OCI-LY1 (cell line): ENCODE data around the gene LRRC1.

Experiments used
- H2AFZ ChIP-seq: fragments of 200-600 bp; sonication (generic), shearing (Covaris generic); 2 replicates; pipeline ENCODE4 v1.6.0; 2014; ENCODE audit warnings: antibody characterized with exemption, mild to moderate bottlenecking, low read length
- H3F3A ChIP-seq: fragments of 200-600 bp; sonication (generic), shearing (Covaris generic); 2 replicates; pipeline ENCODE4 v1.6.0; 2014; ENCODE audit warnings: mild to moderate bottlenecking, antibody characterized with exemption, low read length, moderate library complexity; ENCODE audit not compliant: insufficient read depth
- H3K27ac ChIP-seq: fragments of 200-600 bp; sonication (generic); 2 replicates; pipeline ENCODE4 v1.5.1; 2014; ENCODE audit warnings: low read length, mixed run types, mild to moderate bottlenecking, low read depth; ENCODE audit not compliant: poor library complexity, severe bottlenecking
- H3K27me3 ChIP-seq: fragments of 200-600 bp; sonication (generic); 2 replicates; pipeline ENCODE4 v1.6.0; 2014; ENCODE audit warnings: antibody characterized with exemption, mild to moderate bottlenecking, low read length, moderate library complexity; ENCODE audit not compliant: insufficient read depth
- H3K36me3 ChIP-seq: fragments of 200-600 bp; sonication (generic); 2 replicates; pipeline ENCODE4 v1.6.1; 2014; ENCODE audit warnings: mild to moderate bottlenecking, antibody characterized with exemption, low read length, moderate library complexity, mixed read lengths; ENCODE audit not compliant: insufficient read depth
- H3K4me1 ChIP-seq: fragments of 200-600 bp; sonication (generic); 2 replicates; pipeline ENCODE4 v1.5.1; 2014; ENCODE audit warnings: mild to moderate bottlenecking, low read length, moderate library complexity; ENCODE audit not compliant: insufficient read depth, severe bottlenecking
- H3K4me2 ChIP-seq: fragments of 200-600 bp; sonication (generic), shearing (Covaris generic); 2 replicates; pipeline ENCODE4 v1.6.1; 2014; ENCODE audit warnings: low read length
- H3K4me3 ChIP-seq: fragments of 200-600 bp; sonication (generic); 2 replicates; pipeline ENCODE4 v1.5.1; 2014; ENCODE audit warnings: low read length, low read depth, mild to moderate bottlenecking, mixed read lengths; ENCODE audit not compliant: poor library complexity, severe bottlenecking
- H3K79me2 ChIP-seq: fragments of 200-600 bp; shearing (Covaris generic); 2 replicates; pipeline ENCODE4 v1.6.1; 2016; ENCODE audit warnings: mixed run types, low read length, mixed read lengths; ENCODE audit not compliant: insufficient read depth
- H3K9ac ChIP-seq: fragments of 200-600 bp; sonication (generic), shearing (Covaris generic); 2 replicates; pipeline ENCODE4 v1.6.1; 2014; ENCODE audit warnings: mild to moderate bottlenecking, low read length, mixed read lengths
- H3K9me2 ChIP-seq: fragments of 200-600 bp; sonication (generic), shearing (Covaris generic); 2 replicates; pipeline ENCODE4 v1.6.1; 2014; ENCODE audit warnings: low read depth, mild to moderate bottlenecking, low read length, mixed read lengths
- H3K9me3 ChIP-seq: fragments of 200-600 bp; shearing (Covaris generic); 2 replicates; pipeline ENCODE4 v1.6.1; 2014; ENCODE audit warnings: low read length, mixed read lengths
- H4K20me1 ChIP-seq: fragments of 200-600 bp; sonication (generic), shearing (Covaris generic); 2 replicates; pipeline ENCODE4 v1.6.0; 2016; ENCODE audit warnings: mild to moderate bottlenecking, low read length; ENCODE audit not compliant: insufficient read depth
- CTCF ChIP-seq: fragments of 200-600 bp; sonication (generic), shearing (Covaris generic); IDR thresholded peaks from 2 replicates; pipeline ENCODE4 v1.5.1; 2017; ENCODE audit warnings: mild to moderate bottlenecking, antibody characterized with exemption, low read length, moderate library complexity, mixed read lengths
- EZH2 ChIP-seq: fragments of 200-600 bp; sonication (generic), shearing (Covaris generic); IDR thresholded peaks from 2 replicates; pipeline ENCODE4 v1.8.0; 2017; ENCODE audit warnings: borderline replicate concordance, mixed run types, mild to moderate bottlenecking, antibody characterized with exemption, low read length, moderate library complexity, mixed read lengths

Gene LRRC1

GRCh38 chr6:53930330-53930729, 135.5 kb downstream of the LRRC1 start:
- Histone ChIP-seq H3K27me3 (no peaks in the 10 kb centered on the region), H3K4me2 (no peak overlapping the region), H3K9ac (no peak overlapping the region), H2AFZ (no peak overlapping the region), H3F3A (no peaks in the 10 kb centered on the region), H3K4me3 (no peak overlapping the region), H3K4me1 (no peaks in the 10 kb centered on the region), H4K20me1 (no peaks in the 10 kb centered on the region), H3K79me2 (no peaks in the 10 kb centered on the region), H3K9me2 (no peaks in the 10 kb centered on the region), H3K9me3 (no peaks in the 10 kb centered on the region), H3K27ac (no peak overlapping the region), H3K36me3 (no peaks in the 10 kb centered on the region)
- TF ChIP-seq CTCF (no peak), EZH2 (no peak)

GRCh38 chr6:53931086-53931485, 136.3 kb downstream of the LRRC1 start:
- H3K4me3 ChIP-seq, result no peak overlapping the region
- TF ChIP-seq EZH2, result no peak
- TF ChIP-seq CTCF, result no peak
- H3K4me2 ChIP-seq, result no peak overlapping the region
- no peak overlapping the region for H3K9ac ChIP-seq
- H3K27me3 ChIP-seq, result no peaks in the 10 kb centered on the region
- no peaks in the 10 kb centered on the region for H3F3A ChIP-seq
- H3K9me3 ChIP-seq, result no peaks in the 10 kb centered on the region
- H2AFZ ChIP-seq, result no peak overlapping the region
- no peaks in the 10 kb centered on the region for H3K79me2 ChIP-seq
- no peak overlapping the region for H3K27ac ChIP-seq
- no peaks in the 10 kb centered on the region for H3K36me3 ChIP-seq
- no peaks in the 10 kb centered on the region for H3K4me1 ChIP-seq
- H3K9me2 ChIP-seq, result no peaks in the 10 kb centered on the region
- H4K20me1 ChIP-seq, result no peaks in the 10 kb centered on the region

GRCh38 chr6:53932516-53932915, 137.7 kb downstream of the LRRC1 start:
- Histone ChIP-seq H3K79me2 (no peaks in the 10 kb centered on the region), H3K9ac (no peak overlapping the region), H3K36me3 (no peaks in the 10 kb centered on the region), H3K4me1 (no peaks in the 10 kb centered on the region), H2AFZ (no peak overlapping the region), H3F3A (no peaks in the 10 kb centered on the region), H3K27me3 (no peaks in the 10 kb centered on the region), H3K27ac (no peak overlapping the region), H3K9me3 (no peaks in the 10 kb centered on the region), H3K4me3 (no peak overlapping the region), H3K9me2 (no peaks in the 10 kb centered on the region), H3K4me2 (no peak overlapping the region), H4K20me1 (no peaks in the 10 kb centered on the region)
- TF ChIP-seq EZH2, result no peak
- no peak for TF ChIP-seq CTCF
